Cardiac atrium fibroblast (primary cell): Measurements from ENCODE around the gene MOK. TPM values are rescaled to one million over a fixed set of nuclear protein-coding genes. Genes with fewer than 3 reads are reported as not detected.

ENCODE experiments used
- total RNA-seq: library from RNA; depleted of rRNA; stranded (reverse); fragments of >200 nt; gene quantifications from 2 replicates; pipeline ENCODE4 v1.2.3, GENCODE V29; 2015

Gene MOK
- 20.6 and 27.2 TPM in 2 replicates for total RNA-seq

GRCh38 chr14:102304611-102305506 lies at the start of gene MOK:
Gene MOK, minus strand, starts transcription at chr14:102305164. Its CDS starts 196 bp downstream, at chr14:102304968.

GRCh38 chr14:102319351-102320032 lies 14.5 kb upstream of the MOK start, which contains the start of gene ZNF839:
Gene ZNF839, plus strand, starts transcription at chr14:102319746. Its CDS starts 20 bp downstream, at chr14:102319766.

Other genes with a start within 250 kb of the MOK start
- 227 and 360 TPM in 2 replicates for gene HSP90AA1, start 218.1 kb downstream of the MOK start, total RNA-seq
- 14.4 and 18.4 TPM in 2 replicates for gene WDR20, start 165.3 kb downstream of the MOK start, total RNA-seq
- 6.0 and 9.4 TPM in 2 replicates for gene ZNF839, start 14.6 kb upstream of the MOK start, total RNA-seq
- gene CINP, start 57.7 kb upstream of the MOK start, total RNA-seq = 48.4 and 57.2 TPM in 2 replicates
- gene TECPR2, start 57.8 kb upstream of the MOK start, total RNA-seq = 12.6 and 21.7 TPM in 2 replicates
- 1.4 and 7.1 TPM in 2 replicates for gene ANKRD9, start 204.6 kb upstream of the MOK start, total RNA-seq